Ammon's horn (tissue), 1 donor: ENCODE results near the gene FAM47E.
"Not testable (repeated sequence)": the region's sequence is repeated elsewhere in the genome, so short reads cannot be mapped to it uniquely, and the experiment has no call there.

ENCODE experiments used
- DNase-seq: peaks from one replicate; pipeline ENCODE4 v3.0.0-alpha.2; 2016; ENCODE audit warnings: low spot score

FAM47E gene

GRCh38 chr4:76270244-76271175, 19.0 kb downstream of the FAM47E start:
- no peak for DNase-seq

- DNase-seq, result no peak
These were observed 19.7 kb downstream of the FAM47E start for GRCh38 chr4:76271248-76271647.

- DNase-seq, result no peak
These were observed 20.6 kb downstream of the FAM47E start for GRCh38 chr4:76272073-76272472.

- DNase-seq, result no peak
These were observed 21.1 kb downstream of the FAM47E start for GRCh38 chr4:76272582-76272981.

- no peak for DNase-seq
These were observed 21.5 kb downstream of the FAM47E start for GRCh38 chr4:76272999-76273398.

GRCh38 chr4:76275486-76276124, 24.1 kb downstream of the FAM47E start:
- DNase-seq, result no peak

GRCh38 chr4:76276813-76277212, 25.3 kb downstream of the FAM47E start:
- no peak for DNase-seq

- DNase-seq, result no peak
These were observed 26.1 kb downstream of the FAM47E start for GRCh38 chr4:76277667-76278066.

- no peak for DNase-seq
These were observed 27.1 kb downstream of the FAM47E start for GRCh38 chr4:76278583-76278982.

GRCh38 chr4:76279462-76279861, 27.9 kb downstream of the FAM47E start:
- DNase-seq, result no peak

GRCh38 chr4:76280488-76281441, 29.2 kb downstream of the FAM47E start:
- no peak for DNase-seq

GRCh38 chr4:76281594-76281993, 30.1 kb downstream of the FAM47E start:
- DNase-seq, result not testable (repeated sequence)

GRCh38 chr4:76282941-76283689, 31.6 kb downstream of the FAM47E start:
- DNase-seq, result no peak

GRCh38 chr4:76283900-76284299, 32.4 kb downstream of the FAM47E start:
- no peak for DNase-seq

- not testable (repeated sequence) for DNase-seq
These were observed 36.3 kb downstream of the FAM47E start for GRCh38 chr4:76287811-76288210.

GRCh38 chr4:76292730-76293129, 41.2 kb downstream of the FAM47E start:
- DNase-seq, result no peak

GRCh38 chr4:76293772-76294171, 42.3 kb downstream of the FAM47E start:
- no peak for DNase-seq

- DNase-seq, result no peak
These were observed 44.8 kb downstream of the FAM47E start for GRCh38 chr4:76296286-76296820.

GRCh38 chr4:76298227-76298626, 46.7 kb downstream of the FAM47E start:
- DNase-seq, result no peak

GRCh38 chr4:76300012-76300411, 48.5 kb downstream of the FAM47E start:
- DNase-seq, result no peak
